ENCODE results near the gene GPR55. TPM values are rescaled to one million over a fixed set of nuclear protein-coding genes. Genes with fewer than 3 reads are reported as not detected.

The GPR55 gene
- total and polyA plus RNA-seq, 10 of the 15 experiments (the other 5 are each of a cell fraction or from before 2014, with no cell fraction given), result 2.1 to 30.1 (median 16.2) TPM

DNA sequence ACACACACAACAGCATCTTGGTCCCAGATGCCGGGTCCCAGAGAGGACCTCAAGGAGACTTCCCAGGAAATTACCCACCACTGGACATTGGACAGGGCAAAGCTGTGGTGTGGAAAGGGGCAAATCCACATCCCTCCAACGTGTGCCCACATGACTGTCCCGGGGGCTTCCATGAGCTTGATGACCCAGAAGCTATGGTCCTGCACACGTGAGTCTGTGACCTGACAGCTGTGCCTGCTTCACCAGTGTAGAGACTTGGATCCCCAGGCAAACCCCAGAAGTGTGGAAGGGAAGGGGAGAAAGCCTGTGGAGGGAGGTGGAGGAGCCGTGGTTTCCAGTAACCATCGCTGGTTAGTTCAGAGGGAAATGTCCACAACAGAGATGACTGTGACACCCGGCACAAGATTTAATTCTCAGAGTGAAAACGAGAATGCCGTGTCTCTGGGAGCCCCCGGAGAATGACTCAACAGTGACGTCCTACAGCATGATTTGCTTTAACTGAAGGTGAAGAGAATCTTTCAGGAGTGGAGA is 19.1 kb upstream of the GPR55 start (continued):
- TF ChIP-seq ASH2L (IDR thresholded peaks at IDR 0.05; ENCODE audit: borderline replicate concordance, low read depth), result no peak
- peak; percentile 40; the same call in 1 of the 2 replicates for TF ChIP-seq NR2F1 (conservative IDR thresholded peaks at IDR 0.05)
- TF ChIP-seq BACH1 (IDR thresholded peaks at IDR 0.05; ENCODE audit: borderline replicate concordance), result peak; percentile 83
- peak; percentile 75 for TF ChIP-seq MTA2 (IDR thresholded peaks at IDR 0.05; ENCODE audit: low read depth)
- no peak for TF ChIP-seq RFX5 (IDR thresholded peaks at IDR 0.05; ENCODE audit: low read depth, low read length)
- TF ChIP-seq NFYB (IDR thresholded peaks at IDR 0.05; ENCODE audit: insufficient read depth, low read depth, low read length), result no peak
- TF ChIP-seq, protein P1, sequence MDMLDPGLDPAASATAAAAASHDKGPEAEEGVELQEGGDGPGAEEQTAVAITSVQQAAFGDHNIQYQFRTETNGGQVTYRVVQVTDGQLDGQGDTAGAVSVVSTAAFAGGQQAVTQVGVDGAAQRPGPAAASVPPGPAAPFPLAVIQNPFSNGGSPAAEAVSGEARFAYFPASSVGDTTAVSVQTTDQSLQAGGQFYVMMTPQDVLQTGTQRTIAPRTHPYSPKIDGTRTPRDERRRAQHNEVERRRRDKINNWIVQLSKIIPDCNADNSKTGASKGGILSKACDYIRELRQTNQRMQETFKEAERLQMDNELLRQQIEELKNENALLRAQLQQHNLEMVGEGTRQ (IDR thresholded peaks at IDR 0.05; ENCODE audit: borderline replicate concordance, low read depth, low read length), result no peak; the same call in 1 of the 2 replicates
- no peak; the same call in 1 of the 2 replicates for TF ChIP-seq TARDBP (IDR thresholded peaks at IDR 0.05; ENCODE audit: borderline replicate concordance)
- TF ChIP-seq IKZF2 (IDR thresholded peaks at IDR 0.05), result peak; percentile 89 to 92
- no peak for TF ChIP-seq CBX5 (IDR thresholded peaks at IDR 0.05; ENCODE audit: low read depth)
- peak; percentile 94 for TF ChIP-seq CREM (IDR thresholded peaks at IDR 0.05; ENCODE audit: low read depth)
- TF ChIP-seq RUNX3 (IDR thresholded peaks at IDR 0.05; ENCODE audit: low read length), result no peak
- no peak for TF ChIP-seq MYC (IDR thresholded peaks at IDR 0.05; ENCODE audit: insufficient read depth, insufficient read length, insufficient replicate concordance, low read length, severe bottlenecking)
- TF ChIP-seq POLR2A (IDR thresholded peaks at IDR 0.05; ENCODE audit: low read depth, low read length), result peak; percentile 92
- TF ChIP-seq TCF12 (IDR thresholded peaks at IDR 0.05; ENCODE audit: low read depth, low read length), result peak; percentile 55; the same call in 1 of the 2 replicates
- TF ChIP-seq CHD4 (IDR thresholded peaks at IDR 0.05), result no peak
- TF ChIP-seq ATF3 (IDR thresholded peaks at IDR 0.05; ENCODE audit: borderline replicate concordance, extremely low read depth, low read depth, low read length), result no peak
- TF ChIP-seq RB1 (IDR thresholded peaks at IDR 0.05; ENCODE audit: borderline replicate concordance), result no peak
- TF ChIP-seq NFXL1 (IDR thresholded peaks at IDR 0.05; ENCODE audit: borderline replicate concordance), result no peak
- TF ChIP-seq E2F8 (IDR thresholded peaks at IDR 0.05; ENCODE audit: low read depth, partially characterized antibody), result peak; percentile 54
- no peak for TF ChIP-seq NFYA (IDR thresholded peaks at IDR 0.05; ENCODE audit: borderline replicate concordance, low read depth, low read length)
- TF ChIP-seq ZNF622 (IDR thresholded peaks at IDR 0.05), result no peak
- TF ChIP-seq SIN3A (IDR thresholded peaks at IDR 0.05; ENCODE audit: low read depth, low read length), result 0 out of 2 replicates have a peak, but pooled peaks have one; percentile 46
- TF ChIP-seq, protein P2, sequence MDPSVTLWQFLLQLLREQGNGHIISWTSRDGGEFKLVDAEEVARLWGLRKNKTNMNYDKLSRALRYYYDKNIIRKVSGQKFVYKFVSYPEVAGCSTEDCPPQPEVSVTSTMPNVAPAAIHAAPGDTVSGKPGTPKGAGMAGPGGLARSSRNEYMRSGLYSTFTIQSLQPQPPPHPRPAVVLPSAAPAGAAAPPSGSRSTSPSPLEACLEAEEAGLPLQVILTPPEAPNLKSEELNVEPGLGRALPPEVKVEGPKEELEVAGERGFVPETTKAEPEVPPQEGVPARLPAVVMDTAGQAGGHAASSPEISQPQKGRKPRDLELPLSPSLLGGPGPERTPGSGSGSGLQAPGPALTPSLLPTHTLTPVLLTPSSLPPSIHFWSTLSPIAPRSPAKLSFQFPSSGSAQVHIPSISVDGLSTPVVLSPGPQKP (IDR thresholded peaks at IDR 0.05; ENCODE audit: low read depth, low read length), result no peak
- no peak for TF ChIP-seq ZNF207 (IDR thresholded peaks at IDR 0.05; ENCODE audit: borderline replicate concordance)
- no peak for TF ChIP-seq CBX3 (IDR thresholded peaks at IDR 0.05; ENCODE audit: borderline replicate concordance, low read depth)
- TF ChIP-seq, protein P3, sequence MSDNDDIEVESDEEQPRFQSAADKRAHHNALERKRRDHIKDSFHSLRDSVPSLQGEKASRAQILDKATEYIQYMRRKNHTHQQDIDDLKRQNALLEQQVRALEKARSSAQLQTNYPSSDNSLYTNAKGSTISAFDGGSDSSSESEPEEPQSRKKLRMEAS (IDR thresholded peaks at IDR 0.05; ENCODE audit: low read depth, low read length), result no peak; the same call in 1 of the 2 replicates
- peak; percentile 84 for TF ChIP-seq JUND (IDR thresholded peaks at IDR 0.05; ENCODE audit: low read depth, low read length)
- TF ChIP-seq HDAC2 (IDR thresholded peaks at IDR 0.05), result no peak
